GM18861 (cell line): Measurements from ENCODE around the gene IDNK.

Experiments used
- ATAC-seq: cut with Tn5 transposase; IDR thresholded peaks from one replicate; pipeline ENCODE4 v1.9.1; 2021; ENCODE audit not compliant: unreplicated experiment

The IDNK gene

DNA sequence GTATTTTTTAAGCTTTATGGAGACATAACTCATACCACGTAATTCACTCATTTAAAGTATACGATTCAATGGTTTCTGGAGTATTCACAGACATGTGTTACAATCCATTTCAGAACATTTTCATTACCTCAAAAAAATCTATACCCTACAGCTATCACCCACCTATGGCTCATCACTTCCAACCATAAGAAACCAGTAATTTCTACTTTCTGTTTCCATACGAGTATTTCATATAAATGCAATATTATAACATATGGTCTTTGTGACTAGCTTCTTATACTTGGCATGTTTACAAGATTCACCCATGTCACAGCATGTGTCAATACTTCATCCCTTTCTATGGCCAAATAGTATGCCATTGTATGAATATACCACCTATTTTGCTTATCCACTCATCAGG lies 66.0 kb downstream of the IDNK start:
- ATAC-seq = no peak

DNA sequence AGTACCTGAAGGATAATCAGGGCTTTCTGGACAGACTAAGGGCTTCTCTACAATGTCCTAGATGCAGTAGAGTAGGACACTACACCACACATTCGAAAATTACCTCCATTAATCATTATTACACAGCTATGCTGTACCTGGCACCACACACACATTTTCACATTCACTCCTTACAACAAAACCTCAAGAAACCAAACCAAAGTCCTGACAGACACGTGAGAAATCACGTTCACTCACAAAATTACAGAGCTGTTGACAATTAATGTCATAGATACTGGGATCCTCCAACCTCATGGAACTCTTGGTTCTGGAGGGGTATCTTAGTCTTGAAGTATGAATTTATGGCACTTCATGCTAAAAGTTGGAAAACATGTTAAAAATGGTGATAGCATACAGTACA lies 68.5 kb downstream of the IDNK start:
- ATAC-seq = no peak
